Vagina (tissue), 2 donors: Measurements from ENCODE around the gene C17orf75.

Source experiments
- POLR2AphosphoS5 ChIP-seq, 2 donors: sonication (generic); formaldehyde crosslinking; IDR thresholded peaks; one replicate each; pipeline ENCODE4 v1.9.0; 2017; ENCODE audit warnings: antibody characterized with exemption in 2 of 2, mild to moderate bottlenecking in 2 of 2, low read depth in 1 of 2; ENCODE audit not compliant: insufficient read depth in 1 of 2
- TF ChIP-seq, protein P1 (sequence below), 3 experiments: fragments of 450-650 bp in 2 of 3; fragments of 200-600 bp in 1 of 3; sonication (generic) in 1 of 3; IDR thresholded peaks; one replicate each; pipeline ENCODE4 v1.5.1; 2017 to 2019; ENCODE audit warnings: antibody characterized with exemption in 3 of 3, mild to moderate bottlenecking in 2 of 3, moderate library complexity in 2 of 3

DNA sequence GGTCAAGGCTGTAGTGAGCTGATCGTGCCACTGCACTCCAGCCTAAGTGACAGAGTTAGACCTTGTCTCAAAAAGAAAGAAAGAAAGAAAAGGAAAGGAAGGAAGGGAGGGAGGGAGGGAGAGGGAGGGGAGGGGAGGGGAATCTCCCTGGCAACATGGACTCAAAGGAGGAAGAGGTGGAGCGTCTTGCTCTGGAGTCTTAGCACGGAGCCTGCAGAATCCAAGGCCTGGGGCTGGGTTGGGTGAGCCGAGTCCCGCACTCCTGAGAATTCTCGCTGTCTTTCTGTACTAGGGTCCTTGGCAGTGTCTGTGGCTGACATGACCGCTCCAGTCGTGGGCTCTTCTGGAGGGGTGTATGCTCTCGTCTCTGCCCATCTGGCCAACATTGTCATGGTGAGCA, 36.9 kb downstream of the C17orf75 start:
- no peak for TF ChIP-seq POLR2AphosphoS5 (IDR thresholded peaks at IDR 0.05; ENCODE audit: insufficient read depth in 1 of 2, low read depth in 1 of 2)
- TF ChIP-seq, protein P1, sequence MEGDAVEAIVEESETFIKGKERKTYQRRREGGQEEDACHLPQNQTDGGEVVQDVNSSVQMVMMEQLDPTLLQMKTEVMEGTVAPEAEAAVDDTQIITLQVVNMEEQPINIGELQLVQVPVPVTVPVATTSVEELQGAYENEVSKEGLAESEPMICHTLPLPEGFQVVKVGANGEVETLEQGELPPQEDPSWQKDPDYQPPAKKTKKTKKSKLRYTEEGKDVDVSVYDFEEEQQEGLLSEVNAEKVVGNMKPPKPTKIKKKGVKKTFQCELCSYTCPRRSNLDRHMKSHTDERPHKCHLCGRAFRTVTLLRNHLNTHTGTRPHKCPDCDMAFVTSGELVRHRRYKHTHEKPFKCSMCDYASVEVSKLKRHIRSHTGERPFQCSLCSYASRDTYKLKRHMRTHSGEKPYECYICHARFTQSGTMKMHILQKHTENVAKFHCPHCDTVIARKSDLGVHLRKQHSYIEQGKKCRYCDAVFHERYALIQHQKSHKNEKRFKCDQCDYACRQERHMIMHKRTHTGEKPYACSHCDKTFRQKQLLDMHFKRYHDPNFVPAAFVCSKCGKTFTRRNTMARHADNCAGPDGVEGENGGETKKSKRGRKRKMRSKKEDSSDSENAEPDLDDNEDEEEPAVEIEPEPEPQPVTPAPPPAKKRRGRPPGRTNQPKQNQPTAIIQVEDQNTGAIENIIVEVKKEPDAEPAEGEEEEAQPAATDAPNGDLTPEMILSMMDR (IDR thresholded peaks at IDR 0.05), result no peak
